Measurements from ENCODE around the gene RHOT2. TPM values are rescaled to one million over a fixed set of nuclear protein-coding genes. Genes with fewer than 3 reads are reported as not detected.

RHOT2 gene
- polyA plus RNA-seq, 3 donors = 51.8 to 111 (median 92.9) TPM

- peak in 7 of 11 donors; percentile 58 to 73 (median 66) for DNase-seq (ENCODE audit: extremely low read depth in 1 of 11, low read depth in 9 of 11, low spot score in 4 of 11)
Observed at GRCh38 chr16:660459-661183, 7.3 kb upstream of the RHOT2 start.

- no peak for DNase-seq (ENCODE audit: extremely low read depth in 1 of 11, low read depth in 9 of 11, low spot score in 4 of 11)
Observed at GRCh38 chr16:661184-661821, 6.6 kb upstream of the RHOT2 start.

GRCh38 chr16:662095-662494 is 5.8 kb upstream of the RHOT2 start:
- DNase-seq (ENCODE audit: extremely low read depth in 1 of 11, low read depth in 9 of 11, low spot score in 4 of 11) = no peak

- DNase-seq (ENCODE audit: extremely low read depth in 1 of 11, low read depth in 9 of 11, low spot score in 4 of 11) = no peak
Observed at GRCh38 chr16:662597-662996, 5.3 kb upstream of the RHOT2 start.

GRCh38 chr16:666572-666971 is 1.4 kb upstream of the RHOT2 start:
- no peak for DNase-seq (ENCODE audit: extremely low read depth in 1 of 11, low read depth in 9 of 11, low spot score in 4 of 11)

GRCh38 chr16:667113-667779 is 686 bp upstream of the RHOT2 start:
- no peak for DNase-seq (ENCODE audit: extremely low read depth in 1 of 11, low read depth in 9 of 11, low spot score in 4 of 11)

GRCh38 chr16:668519-669171 is 713 bp downstream of the RHOT2 start:
- no peak for DNase-seq (ENCODE audit: extremely low read depth in 1 of 11, low read depth in 9 of 11, low spot score in 4 of 11)

- DNase-seq (ENCODE audit: extremely low read depth in 1 of 11, low read depth in 9 of 11, low spot score in 4 of 11) = no peak
Observed at GRCh38 chr16:669666-670065, 1.7 kb downstream of the RHOT2 start.

GRCh38 chr16:670485-671352 is 2.8 kb downstream of the RHOT2 start:
- DNase-seq (ENCODE audit: extremely low read depth in 1 of 11, low read depth in 9 of 11, low spot score in 4 of 11) = no peak

GRCh38 chr16:671353-672131 is 3.6 kb downstream of the RHOT2 start:
- no peak for DNase-seq (ENCODE audit: extremely low read depth in 1 of 11, low read depth in 9 of 11, low spot score in 4 of 11)

GRCh38 chr16:672371-672770 is 4.4 kb downstream of the RHOT2 start:
- no peak for DNase-seq (ENCODE audit: extremely low read depth in 1 of 11, low read depth in 9 of 11, low spot score in 4 of 11)

GRCh38 chr16:672851-673250 is 4.9 kb downstream of the RHOT2 start:
- no peak for DNase-seq (ENCODE audit: extremely low read depth in 1 of 11, low read depth in 9 of 11, low spot score in 4 of 11)

GRCh38 chr16:673399-673991 is 5.6 kb downstream of the RHOT2 start:
- no peak for DNase-seq (ENCODE audit: extremely low read depth in 1 of 11, low read depth in 9 of 11, low spot score in 4 of 11)

GRCh38 chr16:674214-674881 is 6.4 kb downstream of the RHOT2 start:
- DNase-seq (ENCODE audit: extremely low read depth in 1 of 11, low read depth in 9 of 11, low spot score in 4 of 11) = no peak

- no peak for DNase-seq (ENCODE audit: extremely low read depth in 1 of 11, low read depth in 9 of 11, low spot score in 4 of 11)
Observed at GRCh38 chr16:674968-675883, 7.3 kb downstream of the RHOT2 start, which contains the start of gene RHBDL1. Gene RHBDL1, plus strand, starts transcription at chr16:675671. Its CDS starts 120 bp downstream, at chr16:675791.

- DNase-seq (ENCODE audit: extremely low read depth in 1 of 11, low read depth in 9 of 11, low spot score in 4 of 11) = no peak
Observed at GRCh38 chr16:675884-676564, 8.1 kb downstream of the RHOT2 start.

Measured in renal cortex interstitium (tissue), 11 donors.